PFSK-1 (cell line): Measurements from ENCODE around the gene SORL1-AS1.

Experiments used
- FOXP2 ChIP-seq: optimal IDR thresholded peaks from 2 replicates; pipeline ENCODE3; 2011; ENCODE audit warnings: borderline replicate concordance, control low read depth, inconsistent platforms; ENCODE audit not compliant: insufficient read depth; ENCODE audit errors: extremely low read length, extremely low read depth
- POLR2AphosphoS5 ChIP-seq: IDR thresholded peaks from 2 replicates; pipeline ENCODE4 v1.6.1; 2012; ENCODE audit warnings: low read depth, mild to moderate bottlenecking, control low read depth, low read length, moderate library complexity
- SIN3A ChIP-seq: IDR thresholded peaks from 2 replicates; pipeline ENCODE4 v1.6.1; 2012; ENCODE audit warnings: mild to moderate bottlenecking, low read length, moderate library complexity, borderline replicate concordance; ENCODE audit not compliant: insufficient read depth
- TAF1 ChIP-seq: IDR thresholded peaks from 2 replicates; pipeline ENCODE4 v1.6.1; 2012; ENCODE audit warnings: low read length, control low read depth, borderline replicate concordance; ENCODE audit not compliant: insufficient read depth
- TF ChIP-seq, protein P1 (sequence below), 2 experiments: IDR thresholded peaks; 2 replicates each; pipeline versions ENCODE4 v1.6.1 to v1.8.0; 2011 to 2012; ENCODE audit warnings: low read depth in 2 of 2, low read length in 2 of 2, control low read depth in 1 of 2, inconsistent platforms in 1 of 2, mild to moderate bottlenecking in 1 of 2, moderate library complexity in 1 of 2; ENCODE audit not compliant: insufficient read depth in 1 of 2

DNA sequence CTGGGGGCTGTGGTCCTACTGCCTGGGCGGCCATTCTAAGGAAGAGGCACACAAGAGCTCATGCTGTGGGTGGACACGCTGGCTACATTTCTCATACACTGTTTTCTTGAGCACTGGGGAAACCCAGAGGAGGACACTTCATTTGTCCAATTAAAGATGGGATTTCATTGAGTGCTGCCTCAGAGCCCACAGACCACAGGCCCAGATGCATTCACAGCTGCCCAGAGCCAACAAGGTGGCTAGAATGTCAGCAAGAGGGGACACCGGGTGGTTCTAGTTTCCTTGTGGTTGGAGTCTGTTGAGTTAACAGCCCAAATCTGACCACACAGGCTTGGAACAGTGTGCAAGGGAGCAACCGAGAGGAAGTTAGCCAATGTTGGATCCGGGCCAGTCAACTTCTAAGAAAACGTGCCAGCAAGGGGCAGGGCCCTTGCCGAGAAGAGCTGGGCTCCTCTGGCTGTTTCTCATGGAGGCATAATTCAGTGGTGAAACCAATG lies 35.7 kb downstream of the SORL1-AS1 start:
- no peak for TF ChIP-seq TAF1
- no peak for TF ChIP-seq POLR2AphosphoS5
- TF ChIP-seq, protein P1, sequence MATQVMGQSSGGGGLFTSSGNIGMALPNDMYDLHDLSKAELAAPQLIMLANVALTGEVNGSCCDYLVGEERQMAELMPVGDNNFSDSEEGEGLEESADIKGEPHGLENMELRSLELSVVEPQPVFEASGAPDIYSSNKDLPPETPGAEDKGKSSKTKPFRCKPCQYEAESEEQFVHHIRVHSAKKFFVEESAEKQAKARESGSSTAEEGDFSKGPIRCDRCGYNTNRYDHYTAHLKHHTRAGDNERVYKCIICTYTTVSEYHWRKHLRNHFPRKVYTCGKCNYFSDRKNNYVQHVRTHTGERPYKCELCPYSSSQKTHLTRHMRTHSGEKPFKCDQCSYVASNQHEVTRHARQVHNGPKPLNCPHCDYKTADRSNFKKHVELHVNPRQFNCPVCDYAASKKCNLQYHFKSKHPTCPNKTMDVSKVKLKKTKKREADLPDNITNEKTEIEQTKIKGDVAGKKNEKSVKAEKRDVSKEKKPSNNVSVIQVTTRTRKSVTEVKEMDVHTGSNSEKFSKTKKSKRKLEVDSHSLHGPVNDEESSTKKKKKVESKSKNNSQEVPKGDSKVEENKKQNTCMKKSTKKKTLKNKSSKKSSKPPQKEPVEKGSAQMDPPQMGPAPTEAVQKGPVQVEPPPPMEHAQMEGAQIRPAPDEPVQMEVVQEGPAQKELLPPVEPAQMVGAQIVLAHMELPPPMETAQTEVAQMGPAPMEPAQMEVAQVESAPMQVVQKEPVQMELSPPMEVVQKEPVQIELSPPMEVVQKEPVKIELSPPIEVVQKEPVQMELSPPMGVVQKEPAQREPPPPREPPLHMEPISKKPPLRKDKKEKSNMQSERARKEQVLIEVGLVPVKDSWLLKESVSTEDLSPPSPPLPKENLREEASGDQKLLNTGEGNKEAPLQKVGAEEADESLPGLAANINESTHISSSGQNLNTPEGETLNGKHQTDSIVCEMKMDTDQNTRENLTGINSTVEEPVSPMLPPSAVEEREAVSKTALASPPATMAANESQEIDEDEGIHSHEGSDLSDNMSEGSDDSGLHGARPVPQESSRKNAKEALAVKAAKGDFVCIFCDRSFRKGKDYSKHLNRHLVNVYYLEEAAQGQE (IDR thresholded peaks at IDR 0.05; ENCODE audit: insufficient read depth in 1 of 2, low read depth in 2 of 2, low read length in 2 of 2), result no peak
- no peak for TF ChIP-seq SIN3A
- peak; percentile 45 for TF ChIP-seq FOXP2
